Suprapubic skin (tissue), 4 donors: ENCODE results near the gene PTPRD. TPM values are rescaled to one million over a fixed set of nuclear protein-coding genes. Genes with fewer than 3 reads are reported as not detected.

Experiments
- DNase-seq, 2 donors: peaks; one replicate each; pipeline ENCODE4 v3.0.0-alpha.2; 2019; ENCODE audit warnings: low spot score in 2 of 2
- H3K27ac ChIP-seq: fragments of 200-600 bp; sonication (generic); one replicate; pipeline ENCODE4 v1.5.1; 2019
- H3K27me3 ChIP-seq: fragments of 200-600 bp; sonication (generic); one replicate; pipeline ENCODE4 v1.5.1; 2019
- H3K36me3 ChIP-seq: fragments of 200-600 bp; sonication (generic); one replicate; pipeline ENCODE4 v1.5.1; 2019
- H3K4me1 ChIP-seq: fragments of 200-600 bp; sonication (generic); one replicate; pipeline ENCODE4 v1.5.1; 2019
- H3K4me3 ChIP-seq: fragments of 200-600 bp; sonication (generic); one replicate; pipeline ENCODE4 v1.5.1; 2019; ENCODE audit warnings: mild to moderate bottlenecking
- H3K9me3 ChIP-seq: fragments of 200-600 bp; sonication (generic); one replicate; pipeline ENCODE4 v1.5.1; 2019
- CTCF ChIP-seq, 2 donors: fragments of 200-600 bp in 1 of 2; fragments of 450-650 bp in 1 of 2; sonication (generic) in 1 of 2; IDR thresholded peaks; one replicate each; pipeline ENCODE4 v1.5.1; 2016 to 2019; ENCODE audit warnings: antibody characterized with exemption in 2 of 2, mild to moderate bottlenecking in 1 of 2, moderate library complexity in 1 of 2
- EP300 ChIP-seq: sonication (generic); formaldehyde crosslinking; IDR thresholded peaks from one replicate; pipeline ENCODE4 v1.6.1; 2017; ENCODE audit warnings: antibody characterized with exemption
- POLR2A ChIP-seq, 2 donors: fragments of 450-650 bp; IDR thresholded peaks; one replicate each; pipeline ENCODE4 v1.6.1; 2017; ENCODE audit warnings: antibody characterized with exemption in 2 of 2, mild to moderate bottlenecking in 2 of 2, moderate library complexity in 2 of 2
- POLR2AphosphoS5 ChIP-seq, 3 donors: sonication (generic); formaldehyde crosslinking; IDR thresholded peaks; one replicate each; pipeline ENCODE4 v1.6.1; 2017; ENCODE audit warnings: antibody characterized with exemption in 3 of 3
- WGBS: methylation state at CpG from one replicate; pipeline ENCODE4 v1.1.5; 2018; 5-methylcytosine and 5-hydroxymethylcytosine counted together
- total RNA-seq, 4 donors: library from RNA; depleted of rRNA; stranded (reverse); fragments of >200 nt; gene quantifications; one replicate each; pipeline ENCODE4 v1.1.0, GENCODE V29; 2016

PTPRD gene
- total RNA-seq, 4 donors from 2014 or later = 0.49 to 3.3 (median 2.5) TPM

DNA sequence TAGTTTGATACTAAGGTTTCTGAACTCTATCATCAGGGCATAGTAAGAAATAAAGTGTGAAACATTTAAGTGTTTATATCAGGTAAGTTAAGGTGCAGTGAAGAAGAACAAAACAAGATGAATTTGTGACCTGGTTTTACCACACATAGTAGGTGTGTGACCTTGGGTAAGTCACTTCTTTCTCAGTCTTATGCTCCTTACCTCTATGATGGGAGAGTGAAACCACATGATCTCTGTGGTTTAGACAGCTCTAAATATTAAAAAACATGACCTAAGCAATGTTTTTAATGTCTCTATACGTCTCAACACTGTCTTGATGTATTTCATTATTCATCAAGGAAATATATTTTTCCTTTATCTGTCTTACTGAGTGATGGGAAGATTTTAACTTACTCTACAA lies 2183.6 kb downstream of the PTPRD start:
- DNase-seq = no peak
- no peak overlapping the region for H3K4me3 ChIP-seq
- 78% methylated on average over 1 of the region's 1 CpG for WGBS
- TF ChIP-seq CTCF (IDR thresholded peaks at IDR 0.05) (no peak), EP300 (no peak), POLR2AphosphoS5 (IDR thresholded peaks at IDR 0.05) (no peak), POLR2A (IDR thresholded peaks at IDR 0.05) (no peak)
- H3K4me1 ChIP-seq = no peaks in the 10 kb centered on the region
- no peak overlapping the region for H3K27ac ChIP-seq
- H3K36me3 ChIP-seq = no peaks in the 10 kb centered on the region
- no peaks in the 10 kb centered on the region for H3K27me3 ChIP-seq
- H3K9me3 ChIP-seq = no peaks in the 10 kb centered on the region

- 63% methylated on average over 3 of the region's 3 CpGs for WGBS
These were observed 2184.4 kb downstream of the PTPRD start for GRCh38 chr9:8428389-8428788.

DNA sequence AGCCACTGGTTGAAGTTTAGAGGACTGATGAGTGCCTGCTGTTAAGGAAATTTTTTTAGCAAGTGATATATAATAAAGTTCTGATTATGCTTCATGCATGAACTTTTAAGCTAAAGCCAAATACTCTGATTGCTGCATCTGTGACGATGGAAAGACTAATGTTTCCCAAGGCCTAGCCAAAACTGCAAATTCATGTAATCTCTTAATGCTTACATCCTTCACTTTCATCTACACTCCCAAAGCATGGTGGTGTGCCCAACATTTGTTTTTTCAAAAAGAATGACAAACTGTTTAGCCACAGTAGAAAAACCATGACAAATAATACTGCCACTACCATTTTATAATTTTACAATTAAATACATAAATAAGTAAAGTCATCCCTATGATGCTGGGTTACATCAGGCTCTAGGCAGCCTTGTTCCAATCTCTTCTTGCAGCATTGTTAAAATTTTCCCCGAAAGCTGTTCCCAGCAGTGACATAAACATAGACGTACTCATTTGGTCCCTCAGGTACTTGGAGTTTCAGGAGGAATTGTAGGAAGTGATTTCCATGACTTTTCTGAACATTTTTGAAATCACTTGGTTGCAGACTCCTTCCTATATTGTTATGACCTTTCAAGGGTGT lies 2187.9 kb downstream of the PTPRD start:
- Histone ChIP-seq H3K36me3 (no peaks in the 10 kb centered on the region), H3K27ac (no peak overlapping the region), H3K4me3 (no peak overlapping the region), H3K27me3 (no peaks in the 10 kb centered on the region), H3K9me3 (no peaks in the 10 kb centered on the region), H3K4me1 (no peaks in the 10 kb centered on the region)
- DNase-seq = no peak
- TF ChIP-seq POLR2A (IDR thresholded peaks at IDR 0.05) (no peak), POLR2AphosphoS5 (IDR thresholded peaks at IDR 0.05) (no peak), EP300 (no peak), CTCF (IDR thresholded peaks at IDR 0.05) (no peak)
- WGBS = 81% methylated on average over 3 of the region's 3 CpGs

More at GRCh38 chr9:8428389-8428788, 2184.4 kb downstream of the PTPRD start:
- Histone ChIP-seq H3K9me3 (no peaks in the 10 kb centered on the region), H3K4me3 (no peak overlapping the region), H3K36me3 (no peaks in the 10 kb centered on the region), H3K27me3 (no peaks in the 10 kb centered on the region), H3K27ac (no peak overlapping the region), H3K4me1 (no peaks in the 10 kb centered on the region)
- TF ChIP-seq POLR2A (IDR thresholded peaks at IDR 0.05) (no peak), EP300 (no peak), CTCF (IDR thresholded peaks at IDR 0.05) (no peak), POLR2AphosphoS5 (IDR thresholded peaks at IDR 0.05) (no peak)
- DNase-seq = no peak

- DNase-seq = no peak
- H3K4me3 ChIP-seq = no peak overlapping the region
- 49% methylated on average over 2 of the region's 2 CpGs for WGBS
- H3K27me3 ChIP-seq = no peaks in the 10 kb centered on the region
- H3K27ac ChIP-seq = no peak overlapping the region
- no peaks in the 10 kb centered on the region for H3K36me3 ChIP-seq
- H3K4me1 ChIP-seq = no peaks in the 10 kb centered on the region
- no peaks in the 10 kb centered on the region for H3K9me3 ChIP-seq
- no peak for TF ChIP-seq CTCF (IDR thresholded peaks at IDR 0.05)
- TF ChIP-seq EP300 = no peak
- no peak for TF ChIP-seq POLR2AphosphoS5 (IDR thresholded peaks at IDR 0.05)
- no peak for TF ChIP-seq POLR2A (IDR thresholded peaks at IDR 0.05)
These were observed 2192.4 kb downstream of the PTPRD start for GRCh38 chr9:8420416-8420815.

DNA sequence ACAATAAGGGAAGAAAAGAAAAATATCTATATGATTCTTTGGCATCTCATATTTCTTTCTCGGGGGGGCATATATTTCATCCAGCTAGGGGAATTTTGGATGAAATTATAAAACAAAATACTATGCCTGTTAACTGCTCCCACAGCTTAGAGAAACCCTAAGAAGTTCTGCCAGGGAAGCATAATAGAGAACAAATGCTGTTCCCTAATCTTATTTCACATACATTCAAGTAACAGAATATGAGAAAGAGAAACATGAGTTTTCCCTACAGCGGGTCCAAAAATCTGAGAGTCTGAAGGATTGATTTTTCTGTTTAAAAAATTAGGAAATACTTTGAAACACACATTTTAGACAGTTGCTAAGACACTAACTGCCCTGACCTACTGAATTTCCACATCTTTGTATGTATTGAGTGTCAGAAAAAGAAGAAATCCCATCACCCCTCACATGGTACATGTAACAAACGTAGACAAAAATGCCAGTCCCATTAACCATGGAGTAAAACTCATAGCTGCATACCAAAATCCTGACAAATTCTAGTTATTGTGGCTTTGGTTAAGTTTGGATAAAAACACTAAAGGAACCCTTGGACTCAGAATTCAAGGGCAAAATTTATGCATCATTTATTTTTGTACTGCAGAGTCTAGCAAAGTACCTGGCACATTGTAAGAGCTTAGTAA lies 2193.1 kb downstream of the PTPRD start:
- H3K4me1 ChIP-seq = no peaks in the 10 kb centered on the region
- no peaks in the 10 kb centered on the region for H3K27me3 ChIP-seq
- no peaks in the 10 kb centered on the region for H3K9me3 ChIP-seq
- no peak for TF ChIP-seq EP300
- no peak for TF ChIP-seq CTCF (IDR thresholded peaks at IDR 0.05)
- no peak for TF ChIP-seq POLR2A (IDR thresholded peaks at IDR 0.05)
- TF ChIP-seq POLR2AphosphoS5 (IDR thresholded peaks at IDR 0.05) = no peak
- 74% methylated on average over 3 of the region's 3 CpGs for WGBS
- no peak for DNase-seq
- H3K36me3 ChIP-seq = no peaks in the 10 kb centered on the region
- no peak overlapping the region for H3K4me3 ChIP-seq
- H3K27ac ChIP-seq = no peak overlapping the region
